H1 (cell line): Measurements from ENCODE around the gene SLC9C2. TPM values are rescaled to one million over a fixed set of nuclear protein-coding genes. Genes with fewer than 3 reads are reported as not detected.
A peak's percentile ranks its signal among the peaks of the same experiment; 100 is the strongest.

Experiments used
- CTCF ChIA-PET: fragments of 300-600 bp; sonication (Branson Sonifier 250); formaldehyde crosslinking; loops from one replicate; lab custom pipeline; 2021; ENCODE audit not compliant: partially characterized antibody; lab: Charles Lee
- POLR2A ChIA-PET: fragments of 300-600 bp; sonication (Branson Sonifier 250); formaldehyde crosslinking; loops from one replicate; lab custom pipeline; 2021; ENCODE audit warnings: inconsistent platforms; ENCODE audit not compliant: partially characterized antibody; lab: Charles Lee
- DNase-seq, 2 experiments: peaks; one replicate each; pipeline versions ENCODE4 v3.0.0 to v3.0.0-alpha.2; 2010 to 2022; ENCODE audit warnings: low spot score in 2 of 2, low read depth in 1 of 2, mixed read lengths in 1 of 2
- FAIRE-seq: peaks from 2 replicates; lab custom pipeline; 2011; peaks lifted over from hg19 to GRCh38; lab: Jason Lieb, UNC
- H2AFZ ChIP-seq: 2 replicates; pipeline ENCODE4 v1.8.1; 2012; ENCODE audit warnings: low read length, inconsistent platforms
- H2AK5ac ChIP-seq: 2 replicates; pipeline ENCODE4 v1.6.1; 2013; ENCODE audit warnings: low read depth, low read length
- H2BK120ac ChIP-seq: replicated peaks from 2 replicates; pipeline ENCODE3; 2013; ENCODE audit warnings: low read depth, low read length, inconsistent platforms
- H2BK12ac ChIP-seq: 2 replicates; pipeline ENCODE4 v1.6.1; 2013; ENCODE audit warnings: low read depth, low read length
- H2BK15ac ChIP-seq: 2 replicates; pipeline ENCODE4 v1.6.1; 2013; ENCODE audit warnings: low read length
- H2BK20ac ChIP-seq: 2 replicates; pipeline ENCODE4 v1.6.1; 2013; ENCODE audit warnings: low read length
- H2BK5ac ChIP-seq: 2 replicates; pipeline ENCODE4 v1.6.1; 2013; ENCODE audit warnings: low read depth, low read length
- H3K14ac ChIP-seq: 2 replicates; pipeline ENCODE4 v1.6.1; 2013; ENCODE audit warnings: inconsistent platforms; ENCODE audit not compliant: insufficient read length
- H3K18ac ChIP-seq: 2 replicates; pipeline ENCODE4 v1.6.1; 2013; ENCODE audit warnings: low read length; ENCODE audit errors: extremely low read depth
- H3K23ac ChIP-seq: 2 replicates; pipeline ENCODE4 v1.6.1; 2013; ENCODE audit warnings: inconsistent platforms; ENCODE audit not compliant: insufficient read length
- H3K23me2 ChIP-seq: 2 replicates; pipeline ENCODE4 v1.6.1; 2013; ENCODE audit warnings: low read depth, low read length
- H3K27ac ChIP-seq: 2 replicates; pipeline ENCODE4 v1.6.1; 2011; ENCODE audit warnings: low read depth, low read length, inconsistent platforms
- H3K27me3 ChIP-seq, 4 experiments: replicated peaks in 1 of 4; 1 replicate in 1 of 4; 2 replicates in 3 of 4; pipeline versions ENCODE4 v1.6.1 to v1.8.1; 2011 to 2013; ENCODE audit warnings: low read length in 3 of 4, mild to moderate bottlenecking in 3 of 4, inconsistent platforms in 2 of 4, mixed read lengths in 2 of 4, moderate library complexity in 1 of 4; ENCODE audit not compliant: control insufficient read depth in 3 of 4, insufficient read depth in 3 of 4; ENCODE audit errors: extremely low read depth in 1 of 4
- H3K36me3 ChIP-seq, 4 experiments: 2 replicates each; pipeline versions ENCODE4 v1.6.1 to v1.8.1; 2011 to 2013; ENCODE audit warnings: mild to moderate bottlenecking in 4 of 4, low read length in 3 of 4, moderate library complexity in 2 of 4, control low read depth in 1 of 4, inconsistent platforms in 1 of 4; ENCODE audit not compliant: insufficient read depth in 4 of 4, control insufficient read depth in 2 of 4
- H3K4ac ChIP-seq: replicated peaks from 2 replicates; pipeline ENCODE3; 2013; ENCODE audit warnings: low read length, low read depth, mixed read lengths, inconsistent platforms; ENCODE audit not compliant: insufficient read length
- H3K4me1 ChIP-seq, 4 experiments: replicated peaks in 1 of 4; 1 replicate in 1 of 4; 2 replicates in 3 of 4; pipeline versions ENCODE4 v1.6.1 to v1.8.1; 2011 to 2013; ENCODE audit warnings: low read length in 3 of 4, inconsistent platforms in 2 of 4, mixed read lengths in 1 of 4; ENCODE audit not compliant: insufficient read depth in 4 of 4, control insufficient read depth in 3 of 4
- H3K4me2 ChIP-seq, 2 experiments: 2 replicates each; pipeline versions ENCODE4 v1.6.1 to v1.8.1; 2011 to 2013; ENCODE audit warnings: low read depth in 2 of 2, low read length in 2 of 2, control low read depth in 1 of 2, inconsistent platforms in 1 of 2, mild to moderate bottlenecking in 1 of 2; ENCODE audit not compliant: insufficient read depth in 1 of 2
- H3K4me3 ChIP-seq, 4 experiments: fragments of 200-600, 300-600 bp in 1 of 4; sonication (generic), shearing (Covaris generic), sonication (Bioruptor Twin) in 1 of 4; 2 replicates each; pipeline versions ENCODE4 v1.5.1 to v1.8.1; 2011 to 2016; ENCODE audit warnings: low read length in 4 of 4, low read depth in 3 of 4, control low read depth in 2 of 4, inconsistent platforms in 2 of 4, mild to moderate bottlenecking in 2 of 4, mixed read lengths in 1 of 4, moderate library complexity in 1 of 4; ENCODE audit not compliant: insufficient read depth in 2 of 4; ENCODE audit errors: extremely low read depth in 1 of 4
- H3K56ac ChIP-seq: replicated peaks from 2 replicates; pipeline ENCODE3; 2013; ENCODE audit warnings: low read depth, mild to moderate bottlenecking, mixed read lengths, low read length, inconsistent platforms; ENCODE audit not compliant: insufficient read length
- H3K79me1 ChIP-seq: 2 replicates; pipeline ENCODE4 v1.6.1; 2013; ENCODE audit warnings: low read depth, low read length, control low read depth
- H3K79me2 ChIP-seq, 2 experiments: 2 replicates each; pipeline versions ENCODE4 v1.6.1 to v1.8.1; 2012 to 2013; ENCODE audit warnings: low read length in 2 of 2, mild to moderate bottlenecking in 2 of 2, inconsistent platforms in 1 of 2; ENCODE audit not compliant: insufficient read depth in 2 of 2, control insufficient read depth in 1 of 2
- H3K9ac ChIP-seq, 4 experiments: replicated peaks in 1 of 4; 1 replicate in 1 of 4; 2 replicates in 3 of 4; pipeline versions ENCODE4 v1.6.1 to v1.8.1; 2011 to 2013; ENCODE audit warnings: low read depth in 3 of 4, low read length in 3 of 4, control low read depth in 2 of 4, mild to moderate bottlenecking in 2 of 4, moderate library complexity in 2 of 4, inconsistent platforms in 1 of 4; ENCODE audit errors: extremely low read depth in 1 of 4
- H3K9me3 ChIP-seq, 2 experiments: 2 replicates each; pipeline versions ENCODE4 v1.6.1 to v1.8.1; 2012 to 2013; ENCODE audit warnings: mild to moderate bottlenecking in 2 of 2, moderate library complexity in 2 of 2, control low read depth in 1 of 2, inconsistent platforms in 1 of 2, low read depth in 1 of 2, low read length in 1 of 2, mixed read lengths in 1 of 2; ENCODE audit not compliant: insufficient read depth in 2 of 2
- H4K20me1 ChIP-seq, 2 experiments: replicated peaks in 1 of 2; 2 replicates each; pipeline versions ENCODE3 to v1.8.1; 2011 to 2013; ENCODE audit warnings: inconsistent platforms in 2 of 2, low read length in 2 of 2, mild to moderate bottlenecking in 1 of 2; ENCODE audit not compliant: insufficient read depth in 2 of 2, control insufficient read depth in 1 of 2
- H4K5ac ChIP-seq: 2 replicates; pipeline ENCODE4 v1.6.1; 2013; ENCODE audit warnings: low read length, low read depth, mixed read lengths, inconsistent platforms; ENCODE audit not compliant: insufficient read length
- H4K8ac ChIP-seq: 2 replicates; pipeline ENCODE4 v1.8.0; 2013; ENCODE audit warnings: mild to moderate bottlenecking, moderate library complexity, low read length, inconsistent platforms; ENCODE audit not compliant: insufficient read depth; ENCODE audit errors: extremely low read depth
- H4K91ac ChIP-seq: replicated peaks from 2 replicates; pipeline ENCODE3; 2013; ENCODE audit warnings: low read length, mixed read lengths, inconsistent platforms; ENCODE audit not compliant: insufficient read length
- POLR2A ChIP-seq, 2 experiments: IDR thresholded peaks; 1 replicate in 1 of 2; 2 replicates in 1 of 2; pipeline ENCODE4 v1.6.1; 2011; ENCODE audit warnings: low read depth in 2 of 2, low read length in 2 of 2, mild to moderate bottlenecking in 2 of 2; ENCODE audit errors: control extremely low read depth in 1 of 2
- TAF7 ChIP-seq: optimal IDR thresholded peaks from 2 replicates; pipeline ENCODE3; 2011; ENCODE audit warnings: low read depth, mild to moderate bottlenecking, inconsistent platforms, low read length, moderate library complexity, borderline replicate concordance
- WGBS, 2 experiments: shearing (Covaris generic) in 1 of 2; methylation state at CpG; one replicate each; pipeline versions ENCODE4 v1.1.6 to v1.1.7; 2013 to 2015; ENCODE audit warnings: low lambda C conversion rate in 2 of 2, mixed read lengths in 2 of 2, inconsistent platforms in 1 of 2, low coverage in 1 of 2, missing lambda C conversion rate in 1 of 2; ENCODE audit not compliant: insufficient replicate concordance in 2 of 2, insufficient coverage in 1 of 2, insufficient read length in 1 of 2; ENCODE audit errors: extremely low coverage in 1 of 2, missing lambda C conversion rate in 1 of 2; 5-methylcytosine and 5-hydroxymethylcytosine counted together
- polyA plus RNA-seq, 7 experiments: library from polyadenylated mRNA; depleted of rRNA in 3 of 7; stranded (reverse) in 5 of 7; unstranded in 2 of 7; fragments of >200 nt in 5 of 7; fragments of 200-250 nt in 2 of 7; gene quantifications; 1 replicate in 5 of 7; 2 replicates in 1 of 7; 4 replicates in 1 of 7; pipeline versions ENCODE4 v1.2.1 to v1.2.3, GENCODE V29; 2011 to 2013; ENCODE audit warnings: missing spikeins in 2 of 7, mixed read lengths in 2 of 7
- total RNA-seq: library from RNA; stranded (reverse); fragmentation: NEBNext Ultra II Directional; extraction: Animal tissue kit (Norgen Biotek cat#: 25700); gene quantifications from 2 replicates; pipeline ENCODE4 v1.2.1, GENCODE V29; 2021

The SLC9C2 gene
- total and polyA plus RNA-seq, 2 of the 8 experiments (the other 6 are each of a cell fraction or from before 2014, with no cell fraction given), result not detected

DNA sequence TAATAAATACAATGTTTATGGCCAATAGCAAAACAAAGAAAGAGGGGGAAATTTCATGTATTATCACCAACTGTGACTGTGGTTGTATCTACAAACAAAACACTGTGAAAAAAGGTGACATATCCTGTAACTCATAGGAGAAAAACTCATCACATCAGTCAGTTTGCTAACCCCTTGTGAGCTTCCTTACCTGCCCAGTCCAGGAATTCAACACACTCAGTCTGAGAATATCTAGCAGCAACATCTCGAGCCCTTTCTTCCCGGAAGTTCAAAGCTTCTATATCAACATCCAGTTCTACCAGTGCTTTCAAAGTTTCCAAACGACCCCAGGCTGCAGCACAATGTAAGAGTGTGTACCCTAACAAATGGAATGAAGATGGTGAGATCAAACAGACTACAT is 43.8 kb upstream of the SLC9C2 start:
- DNase-seq, result no peak
- no peaks in the 10 kb centered on the region for H3K27me3 ChIP-seq
- H2BK15ac ChIP-seq, result no peak overlapping the region
- no peak overlapping the region for H3K14ac ChIP-seq
- no peak overlapping the region for H2BK5ac ChIP-seq
- H2BK120ac ChIP-seq, result no peak overlapping the region
- no peak overlapping the region for H4K91ac ChIP-seq
- H2BK20ac ChIP-seq, result no peak overlapping the region
- no peaks in the 10 kb centered on the region for H4K20me1 ChIP-seq
- no peak overlapping the region for H3K4me2 ChIP-seq
- H3K9me3 ChIP-seq, result no peaks in the 10 kb centered on the region
- H3K23ac ChIP-seq, result no peak overlapping the region
- H3K79me1 ChIP-seq, result no peaks in the 10 kb centered on the region
- CTCF ChIA-PET, result interaction anchor here (1.6 kb wide), 1 partner anchor 217 kb away, joined by 5 read pairs; no protein-coding TSS in a partner anchor
- H4K8ac ChIP-seq, result no peak overlapping the region
- H3K4me3 ChIP-seq, result no peak overlapping the region
- 81% methylated on average over 3 of the region's 3 CpGs; no CpG with 5 or more reads in 1 of the 2 experiments for WGBS, 2 experiments
- no peaks in the 10 kb centered on the region; the same call in 1 of the 2 replicates for H3K23me2 ChIP-seq
- TF ChIP-seq POLR2A (IDR thresholded peaks at IDR 0.05; ENCODE audit: control extremely low read depth in 1 of 2, low read depth in 2 of 2, low read length in 2 of 2) (peak in 1 of 2 experiments; percentile 34; a peak in 1 of 3 replicates), TAF7 (no peak)
- TF ChIP-seq, all 59 proteins: peak for 1
- H3K4me1 ChIP-seq, result no peaks in the 10 kb centered on the region
- H4K5ac ChIP-seq, result no peak overlapping the region
- POLR2A ChIA-PET, result interaction anchor here (0.9 to 3.3 kb wide), 5 partner anchors 7 to 14 kb away, joined by 3 to 14 read pairs (median 4); no protein-coding TSS in a partner anchor
- H2AFZ ChIP-seq, result no peak overlapping the region
- H3K56ac ChIP-seq, result no peak overlapping the region
- H2AK5ac ChIP-seq, result no peak overlapping the region
- no peak for FAIRE-seq
- H3K18ac ChIP-seq, result no peak overlapping the region
- no peak overlapping the region for H3K4ac ChIP-seq
- H3K27ac ChIP-seq, result no peak overlapping the region
- peaks cover 0 to 23% of the 10 kb centered on the region in 2 experiments; a peak in 2 of 4 replicates for H3K79me2 ChIP-seq
- peaks cover 0 to 2% (median 0%) of the 10 kb centered on the region in 4 experiments; a peak in 2 of 8 replicates for H3K36me3 ChIP-seq
- no peak overlapping the region for H3K9ac ChIP-seq
- no peak overlapping the region for H2BK12ac ChIP-seq
